ENCODE results near the gene RDH11. TPM values are rescaled to one million over a fixed set of nuclear protein-coding genes. Genes with fewer than 3 reads are reported as not detected.

The RDH11 gene
- total and polyA plus RNA-seq, 10 of the 15 experiments (the other 5 are each of a cell fraction or from before 2014, with no cell fraction given), result 49.7 to 161 (median 77.2) TPM

GRCh38 chr14:67680941-67681340, 14.6 kb downstream of the RDH11 start:
- no TSS peak for BruUV-seq (replicated peaks)
- CTCF ChIA-PET, result interaction anchor here (0.6 to 2.4 kb wide), 9 partner anchors 10 to 97 kb away, joined by 3 to 8 read pairs (median 4); partner anchors contain the start of gene RDH11
- POLR2A ChIA-PET, result interaction anchor here (0.5 to 6.8 kb wide), 4 partner anchors 8 to 31 kb away, joined by 3 to 62 read pairs (median 5); partner anchors contain the start of gene RDH11

More at GRCh38 chr14:67680941-67681340, 14.6 kb downstream of the RDH11 start:
- ATAC-seq (peak; percentile 73), FAIRE-seq (peak; percentile 18), DNase-seq (ENCODE audit: low read depth, low spot score) (no peak)
- H3K9ac ChIP-seq (ENCODE audit: control insufficient read depth, insufficient read depth, low read length), result no peak overlapping the region
- SMC1A ChIA-PET (ENCODE audit: uncharacterized antibody, unreplicated experiment), result interaction anchor here (1.2 to 7.6 kb wide), 7 partner anchors 10 to 62 kb away, joined by 4 to 41 read pairs (median 7); partner anchors contain the start of gene RDH11
- no peak overlapping the region for H2AFZ ChIP-seq (ENCODE audit: control insufficient read depth, low read depth, low read length)
- peaks cover 5 to 35% of the 10 kb centered on the region in 2 experiments; a peak in 3 of 4 replicates for H3K36me3 ChIP-seq (ENCODE audit: control insufficient read depth in 2 of 2, insufficient read depth in 2 of 2, low read length in 1 of 2)
- no peak for TF ChIP-seq ZBTB40 (IDR thresholded peaks at IDR 0.05; ENCODE audit: borderline replicate concordance)
- TF ChIP-seq SPI1 (IDR thresholded peaks at IDR 0.05; ENCODE audit: borderline replicate concordance, insufficient read depth, low read depth, low read length), result peak; percentile 73; the same call in 1 of the 2 replicates
- no peak for TF ChIP-seq TCF12 (IDR thresholded peaks at IDR 0.05; ENCODE audit: low read depth, low read length)
- no peak for TF ChIP-seq PAX8 (IDR thresholded peaks at IDR 0.05)
- TF ChIP-seq ATF3 (IDR thresholded peaks at IDR 0.05; ENCODE audit: borderline replicate concordance, extremely low read depth, low read depth, low read length), result no peak
- no peak for TF ChIP-seq RBBP5 (conservative IDR thresholded peaks at IDR 0.05)
- no peak for TF ChIP-seq MEF2A (IDR thresholded peaks at IDR 0.05; ENCODE audit: insufficient read depth, low read depth, low read length)
- no peak for TF ChIP-seq HDAC6 (IDR thresholded peaks at IDR 0.05; ENCODE audit: unreplicated experiment)
- TF ChIP-seq ZNF274 (IDR thresholded peaks at IDR 0.05; ENCODE audit: insufficient read depth, insufficient read length), result no peak
- peak; percentile 15; the same call in 1 of the 2 replicates for TF ChIP-seq NR2F1 (conservative IDR thresholded peaks at IDR 0.05)
- no peak for TF ChIP-seq RAD51 (IDR thresholded peaks at IDR 0.05)
- no peak for TF ChIP-seq KDM1A (IDR thresholded peaks at IDR 0.05; ENCODE audit: borderline replicate concordance)
- no peak for TF ChIP-seq ASH2L (IDR thresholded peaks at IDR 0.05; ENCODE audit: borderline replicate concordance, low read depth)
- H3K79me2 ChIP-seq (ENCODE audit: control insufficient read depth, insufficient read depth, low read length), result no peaks in the 10 kb centered on the region; the same call in none of the 2 replicates
- 84% methylated on average over 2 of the region's 2 CpGs for WGBS (ENCODE audit: insufficient coverage, insufficient replicate concordance, low lambda C conversion rate, missing lambda C conversion rate)
- H3K4me2 ChIP-seq (ENCODE audit: control insufficient read depth, insufficient read depth), result no peak overlapping the region
- H3K27me3 ChIP-seq (replicated peaks in 1 of 2; ENCODE audit: control insufficient read depth in 2 of 2, insufficient read depth in 2 of 2, low read length in 1 of 2), result no peaks in the 10 kb centered on the region
- intact Hi-C loops (cut with micrococcal nuclease; ENCODE audit: unreplicated experiment) (loop anchor here (2.0 kb wide), 1 partner anchor 14 kb away; the partner anchor contains the start of gene RDH11), in situ Hi-C loops (cut with MboI) (no loop called here)
- no peaks in the 10 kb centered on the region; the same call in 2 of the 3 replicates for H3K9me3 ChIP-seq (replicated peaks; ENCODE audit: control insufficient read depth, insufficient read depth, low read length)
- peaks cover 22% of the 10 kb centered on the region for H3K4me1 ChIP-seq (ENCODE audit: control insufficient read depth, insufficient read depth, low read length)
- peak overlapping the region; percentile 37 for H3K27ac ChIP-seq (ENCODE audit: control insufficient read depth, insufficient read depth)
- H4K20me1 ChIP-seq (ENCODE audit: control insufficient read depth, insufficient read depth), result no peaks in the 10 kb centered on the region
- no peak overlapping the region for H3K4me3 ChIP-seq
- RAD21 ChIA-PET (ENCODE audit: unreplicated experiment), result interaction anchor here (1.5 to 2.2 kb wide), 4 partner anchors 13 to 62 kb away, joined by 3 to 14 read pairs (median 7); no protein-coding TSS in a partner anchor
